ENCODE data around the gene IL32.

Gene IL32

DNA sequence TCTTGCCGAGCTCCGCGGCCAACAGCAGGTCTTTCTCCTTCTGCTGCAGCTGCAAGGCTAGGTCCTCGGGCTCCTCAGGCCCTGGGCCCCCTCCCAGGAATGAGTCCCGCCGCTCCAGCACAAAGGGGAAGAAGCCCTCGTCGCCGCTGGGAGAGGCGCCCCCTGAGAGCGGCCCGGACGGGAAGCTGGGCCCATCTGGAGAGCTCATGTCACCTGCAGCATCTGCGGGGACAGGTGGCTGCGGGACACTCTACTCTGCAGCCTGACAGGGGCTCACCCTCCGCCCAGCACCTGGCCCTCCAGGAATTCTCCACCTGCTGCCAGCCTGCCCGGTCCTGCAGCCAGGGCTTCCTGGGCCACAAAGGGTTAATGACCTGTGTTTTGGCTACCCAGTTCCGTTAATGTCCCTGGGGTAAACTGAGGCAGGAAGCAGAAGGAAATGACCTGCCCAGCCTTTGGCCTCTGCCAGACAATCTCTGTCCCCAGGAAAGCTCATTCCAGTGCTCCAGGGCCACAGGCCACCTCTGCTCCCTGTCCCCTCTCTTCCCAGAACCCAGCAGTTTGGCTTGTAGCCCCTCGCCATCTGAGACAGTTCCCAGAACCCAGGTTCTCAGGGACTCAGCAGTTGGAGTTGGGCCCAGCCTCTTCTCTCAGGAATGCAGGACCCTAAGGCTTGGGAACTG lies 30.0 kb upstream of the IL32 start:
- CTCF ChIA-PET = interaction anchor here (1.0 to 12.5 kb wide), 9 partner anchors 6 to 99 kb away, joined by 3 to 197 read pairs (median 87); partner anchors contain the start of genes BICDL2, CLDN6, HCFC1R1 and MMP25
- Histone ChIP-seq H3K4me1 (ENCODE audit: control extremely low read depth in 1 of 4, control insufficient read depth in 4 of 4, insufficient read depth in 4 of 4, low read length in 3 of 4) (peaks cover 0 to 13% (median 3%) of the 10 kb centered on the region in 4 experiments), H3K27me3 (replicated peaks in 2 of 5; ENCODE audit: control insufficient read depth in 4 of 5, insufficient read depth in 5 of 5, low read length in 4 of 5) (peaks cover 7 to 98% (median 47%) of the 10 kb centered on the region in 5 experiments), H3K36me3 (ENCODE audit: control insufficient read depth in 4 of 4, insufficient read depth in 4 of 4, low read length in 3 of 4) (no peaks in the 10 kb centered on the region), H3K9me3 (ENCODE audit: control extremely low read depth in 1 of 5, control insufficient read depth in 4 of 5, insufficient read depth in 2 of 5, low read depth in 1 of 5, low read length in 4 of 5) (no peaks in the 10 kb centered on the region), H3K4me3 (ENCODE audit: control insufficient read depth in 1 of 7, extremely low read depth in 1 of 7, insufficient read depth in 4 of 7, low read depth in 2 of 7, low read length in 6 of 7) (no peak overlapping the region), H3K27ac (ENCODE audit: insufficient read depth in 1 of 2, low read depth in 1 of 2, low read length in 2 of 2, poor library complexity in 1 of 2, severe bottlenecking in 2 of 2) (no peak overlapping the region)
- POLR2A ChIA-PET = no interaction called here
- DNase-seq = no peak
- 39% methylated on average over 18 of the region's 19 CpGs for WGBS (ENCODE audit: insufficient coverage)

GRCh38 chr16:3035972-3036725 lies 29.3 kb upstream of the IL32 start:
- peaks cover 7 to 96% (median 46%) of the 10 kb centered on the region in 5 experiments for H3K27me3 ChIP-seq (replicated peaks in 2 of 5; ENCODE audit: control insufficient read depth in 4 of 5, insufficient read depth in 5 of 5, low read length in 4 of 5)
- ChIA-PET POLR2A (no interaction called here), CTCF (interaction anchor here (1.0 to 12.5 kb wide), 7 partner anchors 5 to 93 kb away, joined by 3 to 197 read pairs (median 100); partner anchors contain the start of genes BICDL2, CLDN6, HCFC1R1 and MMP25)
- H3K36me3 ChIP-seq (ENCODE audit: control insufficient read depth in 4 of 4, insufficient read depth in 4 of 4, low read length in 3 of 4) = no peaks in the 10 kb centered on the region
- H3K27ac ChIP-seq (ENCODE audit: insufficient read depth in 1 of 2, low read depth in 1 of 2, low read length in 2 of 2, poor library complexity in 1 of 2, severe bottlenecking in 2 of 2) = no peak overlapping the region
- H3K9me3 ChIP-seq (ENCODE audit: control extremely low read depth in 1 of 5, control insufficient read depth in 4 of 5, insufficient read depth in 2 of 5, low read depth in 1 of 5, low read length in 4 of 5) = no peaks in the 10 kb centered on the region
- WGBS (ENCODE audit: insufficient coverage) = 4% methylated on average over 35 of the region's 40 CpGs
- H3K4me3 ChIP-seq (ENCODE audit: control insufficient read depth in 1 of 7, extremely low read depth in 1 of 7, insufficient read depth in 4 of 7, low read depth in 2 of 7, low read length in 6 of 7) = peak overlapping the region in 3 of 7 experiments; percentile 11 to 28 (median 19)
- H3K4me1 ChIP-seq (ENCODE audit: control extremely low read depth in 1 of 4, control insufficient read depth in 4 of 4, insufficient read depth in 4 of 4, low read length in 3 of 4) = peaks cover 0 to 13% (median 3%) of the 10 kb centered on the region in 4 experiments
- no peak for DNase-seq

GRCh38 chr16:3036726-3037315 lies 28.6 kb upstream of the IL32 start, which contains the start of gene BICDL2:
Gene BICDL2 (minus strand): TSS chr16:3036944. CDS start chr16:3035496, 1,448 bp downstream.
- ChIA-PET CTCF (interaction anchor here (1.5 to 12.5 kb wide), 3 partner anchors 6 to 92 kb away, joined by 3 to 197 read pairs (median 141); no protein-coding TSS in a partner anchor), POLR2A (no interaction called here)
- Histone ChIP-seq H3K4me1 (ENCODE audit: control extremely low read depth in 1 of 4, control insufficient read depth in 4 of 4, insufficient read depth in 4 of 4, low read length in 3 of 4) (peaks cover 0 to 13% (median 3%) of the 10 kb centered on the region in 4 experiments), H3K36me3 (ENCODE audit: control insufficient read depth in 4 of 4, insufficient read depth in 4 of 4, low read length in 3 of 4) (no peaks in the 10 kb centered on the region), H3K9me3 (ENCODE audit: control extremely low read depth in 1 of 5, control insufficient read depth in 4 of 5, insufficient read depth in 2 of 5, low read depth in 1 of 5, low read length in 4 of 5) (no peaks in the 10 kb centered on the region), H3K27ac (ENCODE audit: insufficient read depth in 1 of 2, low read depth in 1 of 2, low read length in 2 of 2, poor library complexity in 1 of 2, severe bottlenecking in 2 of 2) (no peak within 1 kb of the TSS), H3K27me3 (replicated peaks in 2 of 5; ENCODE audit: control insufficient read depth in 4 of 5, insufficient read depth in 5 of 5, low read length in 4 of 5) (peaks cover 7 to 96% (median 46%) of the 10 kb centered on the region in 5 experiments), H3K4me3 (ENCODE audit: control insufficient read depth in 1 of 7, extremely low read depth in 1 of 7, insufficient read depth in 4 of 7, low read depth in 2 of 7, low read length in 6 of 7) (peak within 1 kb of the TSS in 3 of 7 experiments; percentile 11 to 28 (median 19))
- no peak for DNase-seq
- 6% methylated on average over 38 of the region's 44 CpGs for WGBS (ENCODE audit: insufficient coverage)

DNA sequence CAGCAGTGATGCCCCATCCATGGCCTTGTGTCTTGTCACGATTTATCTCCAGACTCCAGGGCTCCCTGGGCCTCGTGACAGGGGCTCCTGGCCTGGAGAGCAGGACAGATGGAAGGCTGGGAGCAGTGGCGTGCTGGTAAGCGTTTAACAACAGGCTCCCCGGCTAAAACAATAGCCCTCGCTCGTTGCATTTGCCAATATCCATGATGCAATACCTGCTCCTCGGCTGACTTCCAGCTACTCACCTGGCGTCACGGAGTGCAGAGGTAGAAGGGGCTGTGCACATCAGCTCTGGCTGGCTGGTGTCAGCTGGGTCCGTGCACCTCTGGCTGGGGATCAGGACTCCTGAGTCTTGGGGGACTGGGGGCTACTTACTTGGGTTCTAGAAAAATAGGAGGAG lies 27.2 kb upstream of the IL32 start:
- CTCF ChIA-PET = interaction anchor here (1.3 to 10.0 kb wide), 6 partner anchors 8 to 91 kb away, joined by 3 to 141 read pairs (median 5); no protein-coding TSS in a partner anchor
- no peak overlapping the region for H3K4me3 ChIP-seq (ENCODE audit: control insufficient read depth in 1 of 7, extremely low read depth in 1 of 7, insufficient read depth in 4 of 7, low read depth in 2 of 7, low read length in 6 of 7)
- POLR2A ChIA-PET = interaction anchor here (0.5 kb wide), 1 partner anchor 25 kb away, joined by 3 read pairs; no protein-coding TSS in a partner anchor
- H3K27me3 ChIP-seq (replicated peaks in 2 of 5; ENCODE audit: control insufficient read depth in 4 of 5, insufficient read depth in 5 of 5, low read length in 4 of 5) = peaks cover 7 to 96% (median 39%) of the 10 kb centered on the region in 5 experiments
- no peaks in the 10 kb centered on the region for H3K9me3 ChIP-seq (ENCODE audit: control extremely low read depth in 1 of 5, control insufficient read depth in 4 of 5, insufficient read depth in 2 of 5, low read depth in 1 of 5, low read length in 4 of 5)
- WGBS (ENCODE audit: insufficient coverage) = 55% methylated on average over 7 of the region's 11 CpGs
- H3K4me1 ChIP-seq (ENCODE audit: control extremely low read depth in 1 of 4, control insufficient read depth in 4 of 4, insufficient read depth in 4 of 4, low read length in 3 of 4) = peaks cover 0 to 13% (median 3%) of the 10 kb centered on the region in 4 experiments
- no peaks in the 10 kb centered on the region for H3K36me3 ChIP-seq (ENCODE audit: control insufficient read depth in 4 of 4, insufficient read depth in 4 of 4, low read length in 3 of 4)
- no peak overlapping the region for H3K27ac ChIP-seq (ENCODE audit: insufficient read depth in 1 of 2, low read depth in 1 of 2, low read length in 2 of 2, poor library complexity in 1 of 2, severe bottlenecking in 2 of 2)
- DNase-seq = no peak

- Histone ChIP-seq H3K9me3 (ENCODE audit: control extremely low read depth in 1 of 5, control insufficient read depth in 4 of 5, insufficient read depth in 2 of 5, low read depth in 1 of 5, low read length in 4 of 5) (no peaks in the 10 kb centered on the region), H3K27me3 (replicated peaks in 2 of 5; ENCODE audit: control insufficient read depth in 4 of 5, insufficient read depth in 5 of 5, low read length in 4 of 5) (peaks cover 7 to 96% (median 38%) of the 10 kb centered on the region in 5 experiments), H3K4me1 (ENCODE audit: control extremely low read depth in 1 of 4, control insufficient read depth in 4 of 4, insufficient read depth in 4 of 4, low read length in 3 of 4) (peaks cover 0 to 13% (median 3%) of the 10 kb centered on the region in 4 experiments), H3K36me3 (ENCODE audit: control insufficient read depth in 4 of 4, insufficient read depth in 4 of 4, low read length in 3 of 4) (no peaks in the 10 kb centered on the region), H3K27ac (ENCODE audit: insufficient read depth in 1 of 2, low read depth in 1 of 2, low read length in 2 of 2, poor library complexity in 1 of 2, severe bottlenecking in 2 of 2) (no peak overlapping the region), H3K4me3 (ENCODE audit: control insufficient read depth in 1 of 7, extremely low read depth in 1 of 7, insufficient read depth in 4 of 7, low read depth in 2 of 7, low read length in 6 of 7) (no peak overlapping the region)
- 69% methylated on average over 3 of the region's 5 CpGs for WGBS (ENCODE audit: insufficient coverage)
- DNase-seq = no peak
- ChIA-PET CTCF (interaction anchor here (0.6 to 10.0 kb wide), 8 partner anchors 8 to 86 kb away, joined by 3 to 141 read pairs (median 4); no protein-coding TSS in a partner anchor), POLR2A (interaction anchor here (0.5 kb wide), 1 partner anchor 25 kb away, joined by 3 read pairs; no protein-coding TSS in a partner anchor)
These were observed 26.5 kb upstream of the IL32 start for GRCh38 chr16:3038896-3039295.

- POLR2A ChIA-PET = no interaction called here
- H3K27ac ChIP-seq (ENCODE audit: insufficient read depth in 1 of 2, low read depth in 1 of 2, low read length in 2 of 2, poor library complexity in 1 of 2, severe bottlenecking in 2 of 2) = no peak overlapping the region
- no peaks in the 10 kb centered on the region for H3K36me3 ChIP-seq (ENCODE audit: control insufficient read depth in 4 of 4, insufficient read depth in 4 of 4, low read length in 3 of 4)
- no peak overlapping the region for H3K4me3 ChIP-seq (ENCODE audit: control insufficient read depth in 1 of 7, extremely low read depth in 1 of 7, insufficient read depth in 4 of 7, low read depth in 2 of 7, low read length in 6 of 7)
- CTCF ChIA-PET = interaction anchor here (0.8 to 10.0 kb wide), 3 partner anchors 9 to 39 kb away, joined by 3 to 141 read pairs (median 4); no protein-coding TSS in a partner anchor
- peaks cover 0 to 19% (median 18%) of the 10 kb centered on the region in 4 experiments for H3K4me1 ChIP-seq (ENCODE audit: control extremely low read depth in 1 of 4, control insufficient read depth in 4 of 4, insufficient read depth in 4 of 4, low read length in 3 of 4)
- H3K9me3 ChIP-seq (ENCODE audit: control extremely low read depth in 1 of 5, control insufficient read depth in 4 of 5, insufficient read depth in 2 of 5, low read depth in 1 of 5, low read length in 4 of 5) = no peaks in the 10 kb centered on the region
- H3K27me3 ChIP-seq (replicated peaks in 2 of 5; ENCODE audit: control insufficient read depth in 4 of 5, insufficient read depth in 5 of 5, low read length in 4 of 5) = peaks cover 11 to 95% (median 39%) of the 10 kb centered on the region in 5 experiments
- no peak for DNase-seq
- 83% methylated on average over 1 of the region's 3 CpGs for WGBS (ENCODE audit: insufficient coverage)
These were observed 23.1 kb upstream of the IL32 start for GRCh38 chr16:3042376-3042775.
